Esophagus muscularis mucosa (tissue), 4 donors: ENCODE measurements around the gene ABHD8.

Experiments
- EP300 ChIP-seq: sonication (generic); formaldehyde crosslinking; IDR thresholded peaks from one replicate; pipeline ENCODE4 v1.6.1; 2017; ENCODE audit warnings: antibody characterized with exemption
- POLR2A ChIP-seq: fragments of 450-650 bp; IDR thresholded peaks from one replicate; pipeline ENCODE4 v1.6.1; 2017; ENCODE audit warnings: antibody characterized with exemption, moderate library complexity, mild to moderate bottlenecking, low read depth
- TF ChIP-seq, protein P1 (sequence below), 3 experiments: fragments of 200-600 bp in 2 of 3; fragments of 450-650 bp in 1 of 3; sonication (generic) in 2 of 3; IDR thresholded peaks; one replicate each; pipeline ENCODE4 v1.5.1; 2017 to 2019; ENCODE audit warnings: antibody characterized with exemption in 3 of 3, mild to moderate bottlenecking in 2 of 3, moderate library complexity in 1 of 3

DNA sequence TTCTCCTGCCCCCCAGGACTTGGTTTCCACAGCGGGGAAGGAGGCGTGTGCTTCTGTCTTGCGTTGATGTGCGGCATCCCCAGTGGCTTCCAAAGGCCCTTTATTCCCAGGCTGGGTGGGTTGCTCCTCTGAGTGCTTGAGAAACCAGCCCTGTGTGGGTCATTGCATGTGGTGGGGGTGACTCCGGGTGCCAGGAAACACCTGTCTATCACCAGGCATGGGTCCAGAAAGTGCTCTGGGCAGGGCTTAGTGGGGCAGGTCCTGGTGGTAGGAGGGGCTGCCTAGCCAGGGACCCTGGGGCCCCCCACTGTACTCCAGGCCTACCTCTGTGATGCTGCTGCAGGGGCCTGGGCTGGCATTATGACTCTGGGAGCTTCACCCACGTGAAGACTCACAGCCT, 15.7 kb upstream of the ABHD8 start:
- TF ChIP-seq, protein P1, sequence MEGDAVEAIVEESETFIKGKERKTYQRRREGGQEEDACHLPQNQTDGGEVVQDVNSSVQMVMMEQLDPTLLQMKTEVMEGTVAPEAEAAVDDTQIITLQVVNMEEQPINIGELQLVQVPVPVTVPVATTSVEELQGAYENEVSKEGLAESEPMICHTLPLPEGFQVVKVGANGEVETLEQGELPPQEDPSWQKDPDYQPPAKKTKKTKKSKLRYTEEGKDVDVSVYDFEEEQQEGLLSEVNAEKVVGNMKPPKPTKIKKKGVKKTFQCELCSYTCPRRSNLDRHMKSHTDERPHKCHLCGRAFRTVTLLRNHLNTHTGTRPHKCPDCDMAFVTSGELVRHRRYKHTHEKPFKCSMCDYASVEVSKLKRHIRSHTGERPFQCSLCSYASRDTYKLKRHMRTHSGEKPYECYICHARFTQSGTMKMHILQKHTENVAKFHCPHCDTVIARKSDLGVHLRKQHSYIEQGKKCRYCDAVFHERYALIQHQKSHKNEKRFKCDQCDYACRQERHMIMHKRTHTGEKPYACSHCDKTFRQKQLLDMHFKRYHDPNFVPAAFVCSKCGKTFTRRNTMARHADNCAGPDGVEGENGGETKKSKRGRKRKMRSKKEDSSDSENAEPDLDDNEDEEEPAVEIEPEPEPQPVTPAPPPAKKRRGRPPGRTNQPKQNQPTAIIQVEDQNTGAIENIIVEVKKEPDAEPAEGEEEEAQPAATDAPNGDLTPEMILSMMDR (IDR thresholded peaks at IDR 0.05): no peak
- TF ChIP-seq POLR2A: no peak
- no peak for TF ChIP-seq EP300
